HepG2 (cell line): ENCODE data around the gene YPEL3. TPM values are rescaled to one million over a fixed set of nuclear protein-coding genes. Genes with fewer than 3 reads are reported as not detected.

Source experiments
- ATAC-seq: fragments of 200-7000 bp; cut with Tn5 transposase; 3 replicates; pipeline ENCODE4 v1.9.1; 2020; ENCODE audit warnings: mild to moderate bottlenecking, moderate library complexity
- BruUV-seq: library from RNA; stranded (reverse); fragments of 400-500 nt; replicated peaks from 2 replicates; lab custom pipeline; 2021; lab: Mats Ljungman, UMichigan
- CTCF ChIA-PET: fragments of 300-600 bp; formaldehyde crosslinking; extraction: SDS; loops from one replicate; lab custom pipeline; 2021; ENCODE audit warnings: low total read pairs, inconsistent platforms, low intra/inter-chr PET ratio; lab: Yijun Ruan, JAX
- POLR2A ChIA-PET: fragments of 350-600 bp; sonication (Branson Sonifier 250); formaldehyde crosslinking; loops from one replicate; lab custom pipeline; 2020; ENCODE audit warnings: antibody characterized with exemption, inconsistent platforms; lab: Yijun Ruan, JAX
- DNase-seq: peaks from one replicate; pipeline ENCODE4 v3.0.0-alpha.2; 2015; ENCODE audit warnings: low spot score
- FAIRE-seq: peaks from 3 replicates; lab custom pipeline; 2011; peaks lifted over from hg19 to GRCh38; lab: Jason Lieb, UNC
- H2AFZ ChIP-seq: one replicate; pipeline ENCODE4 v1.6.1; 2011; ENCODE audit warnings: low read length, inconsistent platforms
- H3K27ac ChIP-seq: fragments of 300-600 bp; 3 replicates; pipeline ENCODE4 v1.8.0; 2011; ENCODE audit warnings: mixed run types, mild to moderate bottlenecking, mixed read lengths, low read length, inconsistent platforms; ENCODE audit not compliant: insufficient read depth; ENCODE audit errors: extremely low read length
- H3K27me3 ChIP-seq, 2 experiments: fragments of 200-600 bp in 1 of 2; 2 replicates in 1 of 2; 3 replicates in 1 of 2; pipeline versions ENCODE4 v1.6.0 to v1.8.0; 2011; ENCODE audit warnings: low read length in 2 of 2, mild to moderate bottlenecking in 2 of 2, moderate library complexity in 2 of 2, inconsistent platforms in 1 of 2; ENCODE audit not compliant: insufficient read depth in 2 of 2, control insufficient read depth in 1 of 2
- H3K36me3 ChIP-seq, 2 experiments: fragments of 200-600 bp in 1 of 2; replicated peaks in 1 of 2; 2 replicates in 1 of 2; 3 replicates in 1 of 2; pipeline versions ENCODE4 v1.5.1 to v1.8.0; 2011; ENCODE audit warnings: low read length in 2 of 2, inconsistent platforms in 1 of 2; ENCODE audit not compliant: insufficient read depth in 2 of 2, control insufficient read depth in 1 of 2
- H3K4me1 ChIP-seq: 2 replicates; pipeline ENCODE4 v1.5.1; 2012; ENCODE audit warnings: low read length, inconsistent platforms; ENCODE audit not compliant: insufficient read depth
- H3K4me2 ChIP-seq: 2 replicates; pipeline ENCODE4 v1.6.0; 2011; ENCODE audit warnings: low read depth, low read length, inconsistent platforms
- H3K4me3 ChIP-seq, 3 experiments: fragments of 200-600 bp in 1 of 3; sonication (generic), shearing (Covaris generic) in 1 of 3; replicated peaks in 1 of 3; 2 replicates each; pipeline ENCODE4 v1.5.1; 2011 to 2016; ENCODE audit warnings: low read length in 3 of 3, inconsistent platforms in 2 of 3, low read depth in 2 of 3, mild to moderate bottlenecking in 2 of 3, control low read depth in 1 of 3, mixed read lengths in 1 of 3; ENCODE audit not compliant: insufficient read depth in 1 of 3
- H3K79me2 ChIP-seq: one replicate; pipeline ENCODE4 v1.6.1; 2011; ENCODE audit warnings: low read length, inconsistent platforms; ENCODE audit not compliant: insufficient read depth
- H3K9ac ChIP-seq: 2 replicates; pipeline ENCODE4 v1.6.0; 2011; ENCODE audit warnings: mild to moderate bottlenecking, low read depth, low read length, inconsistent platforms; ENCODE audit not compliant: insufficient read depth
- H3K9me3 ChIP-seq: 2 replicates; pipeline ENCODE4 v1.5.1; 2012; ENCODE audit warnings: mild to moderate bottlenecking, low read length
- H4K20me1 ChIP-seq: 2 replicates; pipeline ENCODE4 v1.6.0; 2011; ENCODE audit warnings: inconsistent platforms, mild to moderate bottlenecking, low read length, moderate library complexity; ENCODE audit not compliant: insufficient read depth
- AHR ChIP-seq: IDR thresholded peaks from 2 replicates; pipeline ENCODE4 v1.6.1; 2018; ENCODE audit warnings: missing genetic modification reagents, missing compliant biosample characterization
- CEBPB ChIP-seq: IDR thresholded peaks from 2 replicates; pipeline ENCODE4 v1.6.1; 2011; ENCODE audit warnings: low read depth, low read length, improper control_type of control experiment, borderline replicate concordance
- IKZF4 ChIP-seq: sonication (generic); formaldehyde crosslinking; IDR thresholded peaks from 2 replicates; pipeline ENCODE4 v1.5.1; 2020; ENCODE audit warnings: borderline replicate concordance, mild to moderate bottlenecking, low read depth, missing genetic modification reagents; ENCODE audit errors: not compliant biosample characterization
- MZF1 ChIP-seq: sonication (generic); formaldehyde crosslinking; IDR thresholded peaks from 2 replicates; pipeline ENCODE4 v1.8.1; 2023; ENCODE audit warnings: mild to moderate bottlenecking, missing genetic modification reagents, borderline replicate concordance
- POLR2G ChIP-seq: fragments of 200-400 bp; formaldehyde crosslinking; IDR thresholded peaks from 2 replicates; pipeline ENCODE4 v1.6.1; 2018; ENCODE audit warnings: mild to moderate bottlenecking, low read depth, low read length, moderate library complexity
- REPIN1 ChIP-seq: sonication (generic); formaldehyde crosslinking; IDR thresholded peaks from 2 replicates; pipeline ENCODE4 v1.8.0; 2022; ENCODE audit warnings: missing genetic modification reagents, low read depth, mild to moderate bottlenecking, borderline replicate concordance
- RXRA ChIP-seq: sonication (generic); formaldehyde crosslinking; IDR thresholded peaks from 2 replicates; pipeline ENCODE4 v1.5.1; 2020; ENCODE audit warnings: missing genetic modification reagents
- SAP130 ChIP-seq: IDR thresholded peaks from 2 replicates; pipeline ENCODE4 v1.6.1; 2016; ENCODE audit warnings: low read depth
- THAP11 ChIP-seq: IDR thresholded peaks from 2 replicates; pipeline ENCODE4 v1.6.1; 2016; ENCODE audit warnings: missing biosample characterization, missing genetic modification reagents
- ZC3H13 ChIP-seq: sonication (generic); formaldehyde crosslinking; IDR thresholded peaks from 2 replicates; pipeline ENCODE4 v1.8.1; 2023; ENCODE audit warnings: mild to moderate bottlenecking, missing genetic modification reagents, moderate library complexity
- ZNF75D ChIP-seq: sonication (generic); formaldehyde crosslinking; IDR thresholded peaks from 2 replicates; pipeline ENCODE4 v1.8.1; 2023; ENCODE audit warnings: missing genetic modification reagents, mild to moderate bottlenecking, borderline replicate concordance
- WGBS: methylation state at CpG from one replicate; pipeline ENCODE4 v1.1.6; 2017; ENCODE audit warnings: low lambda C conversion rate; 5-methylcytosine and 5-hydroxymethylcytosine counted together
- in situ Hi-C: cut with HindIII; loops from 2 replicates; pipeline ENCODE4 v1.10.0; 2017; ENCODE audit warnings: low pct_unique_long_range_greater_than_20kb; ENCODE audit not compliant: extremely low pct_ligation_motif_present
- intact Hi-C: fragments of 100-400 bp; cut with micrococcal nuclease; formaldehyde crosslinking; loops from one replicate; pipeline ENCODE4 v1.10.0; 2022; ENCODE audit not compliant: unreplicated experiment
- polyA plus RNA-seq, 8 experiments: library from polyadenylated mRNA; depleted of rRNA in 3 of 8; stranded (reverse) in 7 of 8; unstranded in 1 of 8; fragments of >200 nt; fragmentation: Illumina TruSeq in 4 of 8; extraction: Trizol in 4 of 8; gene quantifications; 2 replicates each; pipeline versions ENCODE4 v1.2.1 to v1.2.3, GENCODE V29; 2011 to 2016; ENCODE audit warnings: low read depth in 4 of 8, missing spikeins in 1 of 8, mixed read lengths in 1 of 8; ENCODE audit not compliant: insufficient read depth in 1 of 8
- total RNA-seq, 5 experiments: library from RNA; depleted of rRNA; stranded (reverse); fragments of >200 nt; fragmentation: Illumina TruSeq; extraction: Trizol; gene quantifications; 2 replicates each; pipeline ENCODE4 v1.2.3, GENCODE V29; 2016; ENCODE audit warnings: low read depth in 1 of 5
- TF ChIP-seq, protein P1 (sequence below): sonication (generic); formaldehyde crosslinking; IDR thresholded peaks from 2 replicates; pipeline ENCODE4 v1.8.0; 2022; ENCODE audit warnings: mild to moderate bottlenecking, missing genetic modification reagents, moderate library complexity
- TF ChIP-seq, protein P2 (sequence below): sonication (generic); formaldehyde crosslinking; IDR thresholded peaks from 2 replicates; pipeline ENCODE4 v1.8.0; 2023; ENCODE audit warnings: mild to moderate bottlenecking, missing genetic modification reagents
- TF ChIP-seq, protein P3 (sequence below), 2 experiments: IDR thresholded peaks; 2 replicates each; pipeline ENCODE4 v1.6.1; 2011 to 2012; ENCODE audit warnings: low read length in 2 of 2, borderline replicate concordance in 1 of 2, low read depth in 1 of 2, mild to moderate bottlenecking in 1 of 2, moderate library complexity in 1 of 2
- TF ChIP-seq, protein P4 (sequence below): sonication (generic); formaldehyde crosslinking; IDR thresholded peaks from 2 replicates; pipeline ENCODE4 v1.4.0; 2020; ENCODE audit warnings: missing genetic modification reagents, low read depth, mild to moderate bottlenecking, borderline replicate concordance

The YPEL3 gene
- total and polyA plus RNA-seq, 2 of the 13 experiments (the other 11 are each of a cell fraction or from before 2014, with no cell fraction given): 5.4 to 47.0 TPM

DNA sequence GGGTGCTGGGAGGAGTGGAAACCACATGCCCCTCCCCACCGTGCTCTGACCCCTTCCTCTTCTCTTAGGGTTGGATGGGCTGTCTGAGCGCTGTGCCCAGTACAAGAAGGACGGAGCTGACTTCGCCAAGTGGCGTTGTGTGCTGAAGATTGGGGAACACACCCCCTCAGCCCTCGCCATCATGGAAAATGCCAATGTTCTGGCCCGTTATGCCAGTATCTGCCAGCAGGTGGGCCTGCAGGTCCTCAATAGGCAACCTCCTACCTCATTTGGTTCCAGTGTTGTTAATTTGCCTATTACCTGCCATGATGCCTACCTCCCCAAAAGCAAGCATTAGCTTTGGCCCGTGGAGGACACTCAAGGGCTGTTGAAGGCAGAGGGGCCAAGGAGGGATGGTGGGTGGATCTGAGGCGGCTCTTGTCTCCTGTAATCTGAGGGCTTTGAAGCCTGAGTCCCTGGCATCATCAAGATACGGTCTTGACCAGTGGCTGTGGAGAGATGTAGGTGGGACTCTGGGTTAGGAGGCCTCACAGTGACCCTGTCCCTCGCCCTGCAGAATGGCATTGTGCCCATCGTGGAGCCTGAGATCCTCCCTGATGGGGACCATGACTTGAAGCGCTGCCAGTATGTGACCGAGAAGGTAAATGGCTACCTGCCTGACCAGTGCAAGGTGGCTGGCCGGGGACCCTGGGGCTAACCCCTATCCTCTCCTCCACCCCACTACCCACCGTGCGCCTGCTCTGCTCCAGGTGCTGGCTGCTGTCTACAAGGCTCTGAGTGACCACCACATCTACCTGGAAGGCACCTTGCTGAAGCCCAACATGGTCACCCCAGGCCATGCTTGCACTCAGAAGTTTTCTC is 27.0 kb downstream of the YPEL3 start:
- peak overlapping the region in 2 of 3 experiments; percentile 16 to 47; a peak in 3 of 6 replicates for H3K4me3 ChIP-seq
- H3K27ac ChIP-seq: peak overlapping the region; percentile 32
- ChIA-PET POLR2A (interaction anchor here (0.6 to 9.1 kb wide), 2 partner anchors 22 to 43 kb away, joined by 3 to 120 read pairs; partner anchors contain the start of gene TBX6), CTCF (interaction anchor here (0.6 to 2.2 kb wide), 3 partner anchors 23 to 43 kb away, joined by 3 to 9 read pairs (median 4); partner anchors contain the start of gene TBX6)
- no peaks in the 10 kb centered on the region for H3K9me3 ChIP-seq
- in situ Hi-C loops (no loop called here), intact Hi-C loops (loop anchor here (5.0 kb wide), 1 partner anchor 678 kb away; the partner anchor contains the start of gene PHKG2)
- peaks cover 71% of the 10 kb centered on the region for H4K20me1 ChIP-seq
- H3K79me2 ChIP-seq: peaks cover 49% of the 10 kb centered on the region
- peak overlapping the region; percentile 90; the same call in 1 of the 2 replicates for H3K9ac ChIP-seq
- no peak overlapping the region for H2AFZ ChIP-seq
- 92% methylated on average over 16 of the region's 17 CpGs for WGBS
- no TSS peak for BruUV-seq
- peaks cover 56% of the 10 kb centered on the region for H3K4me1 ChIP-seq
- DNase-seq (peak; percentile 54), ATAC-seq (no peak), FAIRE-seq (no peak)
- peaks cover 0 to 2% of the 10 kb centered on the region in 2 experiments; a peak in 1 of 5 replicates for H3K27me3 ChIP-seq
- peak overlapping the region; percentile 99 for H3K4me2 ChIP-seq
- peaks cover 35 to 57% of the 10 kb centered on the region in 2 experiments for H3K36me3 ChIP-seq
- TF ChIP-seq, protein P1, sequence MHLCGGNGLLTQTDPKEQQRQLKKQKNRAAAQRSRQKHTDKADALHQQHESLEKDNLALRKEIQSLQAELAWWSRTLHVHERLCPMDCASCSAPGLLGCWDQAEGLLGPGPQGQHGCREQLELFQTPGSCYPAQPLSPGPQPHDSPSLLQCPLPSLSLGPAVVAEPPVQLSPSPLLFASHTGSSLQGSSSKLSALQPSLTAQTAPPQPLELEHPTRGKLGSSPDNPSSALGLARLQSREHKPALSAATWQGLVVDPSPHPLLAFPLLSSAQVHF: no peak
- TF ChIP-seq POLR2G: 0 out of 2 replicates have a peak, but pooled peaks have one; percentile 35
- TF ChIP-seq THAP11 (CRISPR knock-in tag): 0 out of 2 replicates have a peak, but pooled peaks have one; percentile 31
- no peak for TF ChIP-seq CEBPB
- TF ChIP-seq, protein P2, sequence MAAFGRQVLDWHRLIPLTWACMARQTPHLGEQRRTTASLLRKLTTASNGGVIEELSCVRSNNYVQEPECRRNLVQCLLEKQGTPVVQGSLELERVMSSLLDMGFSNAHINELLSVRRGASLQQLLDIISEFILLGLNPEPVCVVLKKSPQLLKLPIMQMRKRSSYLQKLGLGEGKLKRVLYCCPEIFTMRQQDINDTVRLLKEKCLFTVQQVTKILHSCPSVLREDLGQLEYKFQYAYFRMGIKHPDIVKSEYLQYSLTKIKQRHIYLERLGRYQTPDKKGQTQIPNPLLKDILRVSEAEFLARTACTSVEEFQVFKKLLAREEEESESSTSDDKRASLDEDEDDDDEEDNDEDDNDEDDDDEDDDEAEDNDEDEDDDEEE (CRISPR knock-in tag): 0 out of 2 replicates have a peak, but pooled peaks have one; percentile 12
- 0 out of 2 replicates have a peak, but pooled peaks have one; percentile 3 for TF ChIP-seq RXRA (CRISPR knock-in tag)
- TF ChIP-seq, protein P3, sequence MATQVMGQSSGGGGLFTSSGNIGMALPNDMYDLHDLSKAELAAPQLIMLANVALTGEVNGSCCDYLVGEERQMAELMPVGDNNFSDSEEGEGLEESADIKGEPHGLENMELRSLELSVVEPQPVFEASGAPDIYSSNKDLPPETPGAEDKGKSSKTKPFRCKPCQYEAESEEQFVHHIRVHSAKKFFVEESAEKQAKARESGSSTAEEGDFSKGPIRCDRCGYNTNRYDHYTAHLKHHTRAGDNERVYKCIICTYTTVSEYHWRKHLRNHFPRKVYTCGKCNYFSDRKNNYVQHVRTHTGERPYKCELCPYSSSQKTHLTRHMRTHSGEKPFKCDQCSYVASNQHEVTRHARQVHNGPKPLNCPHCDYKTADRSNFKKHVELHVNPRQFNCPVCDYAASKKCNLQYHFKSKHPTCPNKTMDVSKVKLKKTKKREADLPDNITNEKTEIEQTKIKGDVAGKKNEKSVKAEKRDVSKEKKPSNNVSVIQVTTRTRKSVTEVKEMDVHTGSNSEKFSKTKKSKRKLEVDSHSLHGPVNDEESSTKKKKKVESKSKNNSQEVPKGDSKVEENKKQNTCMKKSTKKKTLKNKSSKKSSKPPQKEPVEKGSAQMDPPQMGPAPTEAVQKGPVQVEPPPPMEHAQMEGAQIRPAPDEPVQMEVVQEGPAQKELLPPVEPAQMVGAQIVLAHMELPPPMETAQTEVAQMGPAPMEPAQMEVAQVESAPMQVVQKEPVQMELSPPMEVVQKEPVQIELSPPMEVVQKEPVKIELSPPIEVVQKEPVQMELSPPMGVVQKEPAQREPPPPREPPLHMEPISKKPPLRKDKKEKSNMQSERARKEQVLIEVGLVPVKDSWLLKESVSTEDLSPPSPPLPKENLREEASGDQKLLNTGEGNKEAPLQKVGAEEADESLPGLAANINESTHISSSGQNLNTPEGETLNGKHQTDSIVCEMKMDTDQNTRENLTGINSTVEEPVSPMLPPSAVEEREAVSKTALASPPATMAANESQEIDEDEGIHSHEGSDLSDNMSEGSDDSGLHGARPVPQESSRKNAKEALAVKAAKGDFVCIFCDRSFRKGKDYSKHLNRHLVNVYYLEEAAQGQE (IDR thresholded peaks at IDR 0.05; ENCODE audit: borderline replicate concordance in 1 of 2, low read depth in 1 of 2, low read length in 2 of 2): no peak
- 0 out of 2 replicates have a peak, but pooled peaks have one; percentile 63 for TF ChIP-seq ZNF75D (CRISPR knock-in tag)
- 0 out of 2 replicates have a peak, but pooled peaks have one; percentile 70 for TF ChIP-seq MZF1 (CRISPR knock-in tag)
- TF ChIP-seq ZC3H13: peak; percentile 45
- peak; percentile 43 for TF ChIP-seq SAP130 (CRISPR knock-in tag)
- TF ChIP-seq, protein P4, sequence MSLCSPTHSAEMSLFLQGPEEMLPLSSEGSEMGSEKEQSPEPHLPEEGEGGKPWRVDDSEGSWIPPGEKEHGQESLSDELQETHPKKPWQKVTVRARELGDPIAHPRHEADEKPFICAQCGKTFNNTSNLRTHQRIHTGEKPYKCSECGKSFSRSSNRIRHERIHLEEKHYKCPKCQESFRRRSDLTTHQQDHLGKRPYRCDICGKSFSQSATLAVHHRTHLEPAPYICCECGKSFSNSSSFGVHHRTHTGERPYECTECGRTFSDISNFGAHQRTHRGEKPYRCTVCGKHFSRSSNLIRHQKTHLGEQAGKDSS: 0 out of 2 replicates have a peak, but pooled peaks have one; percentile 1
- TF ChIP-seq REPIN1 (CRISPR knock-in tag): 0 out of 2 replicates have a peak, but pooled peaks have one; percentile 19
- TF ChIP-seq IKZF4 (CRISPR knock-in tag): peak; percentile 80
- TF ChIP-seq AHR: 0 out of 2 replicates have a peak, but pooled peaks have one; percentile 27
